GM19452 (cell line): ENCODE data around the gene DRD4.

Source experiments
- ATAC-seq: cut with Tn5 transposase; IDR thresholded peaks from one replicate; pipeline ENCODE4 v1.9.1; 2021; ENCODE audit not compliant: unreplicated experiment

The DRD4 gene

GRCh38 chr11:609341-609811 is 27.7 kb upstream of the DRD4 start:
- no peak for ATAC-seq

DNA sequence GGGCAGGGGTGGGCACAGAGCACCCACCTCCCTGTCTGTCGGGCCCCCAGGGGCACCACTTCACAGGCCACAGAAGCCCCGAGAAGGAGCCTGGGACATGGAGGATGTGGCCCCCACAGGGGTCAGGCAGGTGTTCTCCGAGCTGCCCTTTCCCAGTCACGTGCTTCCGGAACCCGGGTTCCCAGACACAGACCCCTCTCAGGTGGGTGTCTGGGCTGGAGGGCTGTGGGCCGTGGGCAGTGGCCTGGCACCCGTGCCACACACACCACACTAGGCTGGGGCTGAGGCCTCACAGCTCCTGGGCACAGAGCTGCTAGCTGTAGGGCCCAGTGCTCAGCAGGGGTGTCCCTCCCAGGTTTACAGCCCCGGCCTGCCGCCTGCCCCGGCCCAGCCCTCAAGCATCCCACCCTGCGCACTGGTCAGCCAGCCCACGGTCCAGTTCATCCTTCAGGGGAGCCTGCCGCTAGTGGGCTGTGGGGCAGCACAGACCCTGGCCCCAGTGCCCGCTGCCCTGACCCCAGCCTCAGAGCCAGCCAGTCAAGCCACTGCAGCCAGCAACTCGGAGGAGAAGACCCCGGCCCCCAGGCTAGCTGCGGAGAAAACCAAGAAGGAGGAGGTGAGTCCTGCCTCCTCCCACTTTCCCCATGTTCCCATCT is 26.8 kb upstream of the DRD4 start:
- ATAC-seq: no peak

DNA sequence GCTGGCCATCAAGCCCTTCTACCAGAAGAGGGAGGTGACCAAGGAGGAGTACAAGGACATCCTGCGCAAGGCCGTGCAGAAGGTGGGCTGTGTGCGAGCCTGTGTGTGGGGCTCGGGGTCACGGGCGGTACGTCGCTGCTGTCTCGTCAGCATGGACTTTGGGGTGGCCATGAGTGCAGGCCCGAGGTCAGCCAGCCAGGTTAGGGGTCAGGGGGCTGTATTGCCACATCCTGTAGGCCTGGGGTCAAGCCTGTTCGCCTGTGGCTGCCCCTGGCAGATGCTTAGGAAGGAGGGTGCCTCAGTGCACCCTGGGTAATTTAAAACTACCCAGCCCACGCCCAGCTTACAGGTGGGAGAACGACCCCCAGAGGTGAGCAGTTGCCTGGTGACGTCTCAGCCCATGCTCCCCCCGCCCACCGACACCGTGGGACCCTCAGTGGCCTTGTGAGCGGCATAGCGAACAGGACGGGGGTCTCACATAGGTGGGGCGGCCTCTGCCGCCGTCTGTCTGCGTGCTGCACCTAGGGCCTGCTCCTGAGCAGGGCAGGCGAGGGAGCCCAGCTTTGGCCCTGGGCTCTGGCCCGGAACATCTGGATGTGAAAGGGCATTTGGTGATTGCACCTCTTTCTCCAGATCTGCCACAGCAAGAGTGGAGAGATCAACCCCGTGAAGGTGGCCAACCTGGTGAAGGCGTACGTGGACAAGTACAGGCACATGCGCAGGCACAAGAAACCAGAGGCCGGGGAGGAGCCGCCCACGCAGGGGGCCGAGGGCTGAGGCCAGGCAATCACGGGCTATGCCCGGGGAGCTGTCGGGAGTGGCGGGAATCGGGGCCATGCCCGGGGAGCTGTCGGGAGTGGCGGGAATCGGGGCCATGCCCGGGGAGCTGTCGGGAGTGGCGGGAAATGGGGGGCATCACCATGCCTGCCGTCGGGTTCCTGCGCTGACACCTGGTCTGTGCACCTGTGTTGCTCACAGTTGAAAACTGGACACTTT is 25.8 kb upstream of the DRD4 start:
- no peak for ATAC-seq

- ATAC-seq: no peak
These were observed 24.7 kb upstream of the DRD4 start for GRCh38 chr11:612201-612960.

GRCh38 chr11:612961-613300 is 24.1 kb upstream of the DRD4 start:
- no peak for ATAC-seq

GRCh38 chr11:613369-613968 is 23.6 kb upstream of the DRD4 start:
- no peak for ATAC-seq

- no peak for ATAC-seq
These were observed 22.9 kb upstream of the DRD4 start for GRCh38 chr11:614021-614622.

- no peak for ATAC-seq
These were observed 22.2 kb upstream of the DRD4 start for GRCh38 chr11:614623-615503.

DNA sequence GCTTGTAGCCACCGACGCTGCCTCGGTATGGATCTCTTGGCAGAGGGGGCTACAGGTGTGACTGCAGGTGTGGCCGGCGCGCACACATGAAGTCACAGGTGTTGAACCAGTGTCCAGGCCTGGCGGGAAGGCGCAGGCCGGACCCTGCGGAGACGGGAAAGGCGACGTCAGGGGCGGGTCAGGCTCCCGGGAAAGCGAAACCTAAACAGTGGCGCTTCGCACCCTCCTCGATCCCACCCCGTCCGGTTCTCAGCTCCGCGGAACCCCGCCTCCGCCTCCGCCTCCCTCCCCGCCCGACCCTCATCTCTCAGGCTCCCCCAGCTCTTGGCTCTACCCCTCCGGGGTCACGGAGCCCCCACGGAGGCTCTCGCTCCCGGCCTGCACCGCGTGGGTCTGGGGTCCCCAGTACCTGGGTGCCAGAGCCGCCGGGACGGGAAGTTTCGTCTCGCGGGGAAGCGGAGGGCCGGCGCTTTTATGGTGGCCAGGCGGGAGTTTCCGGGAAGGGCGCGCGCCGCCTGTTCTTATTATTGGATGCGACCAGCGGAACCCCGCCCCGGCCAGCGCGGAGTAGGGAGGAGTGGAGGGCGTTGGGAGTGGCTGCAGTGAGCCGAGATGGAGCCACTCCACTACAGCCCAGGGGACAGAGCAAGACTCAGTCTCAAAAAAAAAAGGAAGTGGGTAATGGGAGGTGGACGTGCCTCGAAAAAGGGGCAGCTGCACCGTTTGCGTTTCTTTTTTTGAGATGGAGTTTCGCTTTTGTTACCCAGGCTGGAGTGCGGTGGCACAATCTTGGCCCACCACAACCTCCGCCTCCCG is 21.4 kb upstream of the DRD4 start, which contains the start of gene IRF7:
IRF7 (minus strand) TSS at position 447 of the 816 bp plus-strand sequence. CDS start 586 bp downstream, outside the sequence.
- ATAC-seq: peak; percentile 83

GRCh38 chr11:616320-617198 is 20.5 kb upstream of the DRD4 start:
- ATAC-seq: no peak

DNA sequence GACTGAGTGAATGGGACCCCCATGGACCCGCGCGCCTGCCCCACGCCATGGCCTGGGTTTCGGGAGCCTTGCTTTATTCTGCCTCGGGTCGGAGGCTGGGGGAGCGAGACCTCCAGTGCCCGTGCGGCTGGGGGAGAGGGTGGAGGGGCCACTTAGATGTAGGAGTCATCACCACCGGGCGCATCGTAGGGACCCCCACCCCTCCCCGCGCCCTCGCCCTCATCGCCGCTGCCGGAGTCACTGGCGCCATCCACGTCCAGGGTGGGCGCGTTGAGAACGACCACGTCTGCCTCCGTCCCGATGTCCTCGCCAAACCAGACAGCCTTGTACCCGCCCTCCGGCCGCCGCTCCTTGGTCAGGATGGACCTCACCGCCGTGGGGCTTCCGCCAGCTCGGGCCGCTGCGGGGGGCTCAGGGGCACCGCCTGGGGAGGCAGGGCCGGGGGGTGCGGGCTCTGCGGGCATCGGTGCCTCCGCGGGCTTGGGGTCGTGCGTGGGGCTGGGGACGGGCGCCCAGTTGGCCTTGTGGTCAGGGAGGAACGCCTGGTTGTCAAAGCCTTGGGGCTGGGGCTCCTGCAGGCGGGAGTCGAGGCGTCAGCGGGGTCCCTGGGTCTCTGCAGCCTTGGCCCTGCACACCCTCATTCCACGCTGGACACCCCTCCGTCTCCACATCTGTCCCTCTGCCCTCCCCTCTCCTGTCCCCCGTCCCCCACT is 19.7 kb upstream of the DRD4 start:
- no peak for ATAC-seq

DNA sequence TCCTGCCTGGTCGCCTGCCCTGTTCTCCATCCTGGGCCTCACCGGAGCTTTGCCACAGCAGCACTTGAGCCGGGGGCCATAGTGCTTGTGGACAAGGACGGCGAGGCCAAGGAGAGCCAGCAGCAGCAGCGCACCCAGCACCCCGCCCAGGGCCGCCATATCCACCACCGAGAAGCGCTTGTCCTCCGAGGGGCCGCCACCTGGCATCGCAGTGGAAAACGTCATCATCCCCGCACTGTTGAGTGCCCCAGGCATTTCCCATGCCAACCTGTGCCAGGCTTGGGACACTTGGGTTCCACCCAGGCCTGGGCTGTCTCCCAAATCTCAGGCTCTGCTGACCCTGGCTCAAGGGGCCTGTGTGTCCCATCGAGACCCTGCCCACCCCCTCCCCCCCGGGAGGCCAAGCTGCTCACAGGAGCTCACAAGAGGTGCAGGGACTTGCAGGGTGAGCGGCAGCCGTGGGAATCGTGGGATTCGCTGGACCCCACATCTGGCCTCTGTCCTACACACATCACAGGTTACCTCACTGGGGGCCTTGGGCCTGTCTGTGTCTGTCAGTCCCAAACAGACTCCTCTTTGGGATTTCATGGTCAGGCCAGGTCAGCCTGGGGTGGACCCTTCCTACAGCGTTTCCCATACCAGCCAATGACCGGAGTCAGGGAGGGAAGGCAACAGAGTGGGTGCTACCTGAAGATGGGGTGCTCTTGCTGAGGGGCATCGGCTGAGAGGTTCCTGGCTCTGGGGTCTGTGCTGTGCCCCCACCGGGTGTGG is 19.0 kb upstream of the DRD4 start:
- ATAC-seq: no peak

GRCh38 chr11:618856-619627 is 18.0 kb upstream of the DRD4 start:
- ATAC-seq: no peak

DNA sequence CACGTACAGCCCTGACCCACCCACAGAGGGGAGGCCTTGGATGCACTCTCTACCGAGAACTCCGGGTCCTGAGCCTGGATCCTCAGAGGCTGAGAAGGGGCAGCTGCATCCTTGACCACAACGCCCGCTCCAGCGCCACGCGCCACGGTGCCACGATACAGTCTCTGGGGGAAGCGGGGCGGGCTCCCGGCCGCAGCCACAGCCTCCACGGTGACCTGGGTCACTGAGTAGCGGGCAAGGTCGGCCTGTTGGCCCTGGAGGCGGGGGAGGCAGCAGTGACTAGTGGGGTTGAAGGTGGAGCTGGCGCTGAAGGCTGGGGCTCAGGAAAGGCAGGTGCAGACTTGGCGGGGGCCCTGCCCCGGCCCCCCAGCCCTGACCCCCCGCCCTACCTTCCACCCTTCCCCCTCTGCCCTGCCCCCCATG is 17.4 kb upstream of the DRD4 start:
- no peak for ATAC-seq

DNA sequence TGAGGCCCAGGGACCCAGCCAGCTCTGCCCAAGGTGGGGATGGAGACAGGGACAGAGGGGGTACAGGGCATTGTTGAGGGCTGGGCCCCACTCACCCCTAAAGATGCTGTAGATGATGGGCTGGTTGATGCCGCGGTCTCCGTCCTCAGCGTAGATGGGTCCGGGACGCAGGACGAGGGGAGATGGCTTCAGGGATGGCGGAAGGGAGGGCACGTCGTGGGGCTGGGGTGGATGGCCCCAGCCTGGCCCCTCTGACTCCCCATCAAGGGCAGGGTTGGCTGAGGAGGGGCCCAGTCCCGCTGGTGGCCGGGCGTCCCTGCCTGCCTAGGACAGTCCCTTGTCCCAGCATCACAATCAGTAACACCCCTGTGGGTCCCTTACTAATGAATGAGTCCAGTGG is 16.9 kb upstream of the DRD4 start:
- ATAC-seq: no peak
